DOHH2 (cell line): ENCODE data around the gene RASAL2.

Experiments used
- H3F3A ChIP-seq: fragments of 200-600 bp; sonication (generic), shearing (Covaris generic); 2 replicates; pipeline ENCODE4 v1.6.0; 2016; ENCODE audit warnings: antibody characterized with exemption, mild to moderate bottlenecking; ENCODE audit not compliant: control insufficient read depth, insufficient read depth
- H3K27ac ChIP-seq: fragments of 200-600 bp; sonication (generic); 2 replicates; pipeline ENCODE4 v1.5.1; 2014; ENCODE audit warnings: low read depth, mild to moderate bottlenecking, low read length, moderate library complexity
- H3K27me3 ChIP-seq: fragments of 200-600 bp; sonication (generic); 2 replicates; pipeline ENCODE4 v1.6.1; 2014; ENCODE audit warnings: mild to moderate bottlenecking, low read length, mixed read lengths; ENCODE audit not compliant: control insufficient read depth
- H3K36me3 ChIP-seq: fragments of 200-600 bp; sonication (generic); 2 replicates; pipeline ENCODE4 v1.6.1; 2014; ENCODE audit warnings: mild to moderate bottlenecking, low read length, moderate library complexity, mixed read lengths; ENCODE audit not compliant: control insufficient read depth
- H3K4me1 ChIP-seq: fragments of 200-600 bp; sonication (generic); 2 replicates; pipeline ENCODE4 v1.6.1; 2014; ENCODE audit warnings: mild to moderate bottlenecking, low read length, mixed read lengths; ENCODE audit not compliant: control insufficient read depth
- H3K4me2 ChIP-seq: fragments of 200-600 bp; sonication (generic); 2 replicates; pipeline ENCODE4 v1.6.0; 2014; ENCODE audit warnings: mild to moderate bottlenecking, low read length, moderate library complexity
- H3K4me3 ChIP-seq: fragments of 200-600 bp; sonication (generic); 2 replicates; pipeline ENCODE4 v1.5.1; 2014; ENCODE audit warnings: mild to moderate bottlenecking, low read length, mixed read lengths
- H3K79me2 ChIP-seq: fragments of 200-600 bp; sonication (generic); 2 replicates; pipeline ENCODE4 v1.6.1; 2014; ENCODE audit warnings: mild to moderate bottlenecking, low read length, mixed read lengths; ENCODE audit not compliant: control insufficient read depth
- H3K9me2 ChIP-seq: fragments of 200-600 bp; sonication (generic); replicated peaks from 2 replicates; pipeline ENCODE4 v1.6.1; 2014; ENCODE audit warnings: mild to moderate bottlenecking, low read length, mixed read lengths; ENCODE audit not compliant: control insufficient read depth
- H3K9me3 ChIP-seq: fragments of 200-600 bp; sonication (generic); 2 replicates; pipeline ENCODE4 v1.6.1; 2014; ENCODE audit warnings: antibody characterized with exemption, low read length, mixed read lengths; ENCODE audit not compliant: control insufficient read depth, insufficient read depth
- H4K20me1 ChIP-seq: fragments of 200-600 bp; sonication (generic); 2 replicates; pipeline ENCODE4 v1.6.0; 2014; ENCODE audit warnings: low read depth, mild to moderate bottlenecking, antibody characterized with exemption, low read length, moderate library complexity; ENCODE audit not compliant: control insufficient read depth, insufficient read depth
- CTCF ChIP-seq: fragments of 200-600 bp; sonication (generic); IDR thresholded peaks from one replicate; pipeline ENCODE4 v1.5.1; 2014; ENCODE audit warnings: antibody characterized with exemption, mild to moderate bottlenecking, low read depth, low read length; ENCODE audit not compliant: poor library complexity, severe bottlenecking
- EZH2phosphoT487 ChIP-seq: fragments of 200-600 bp; sonication (generic); IDR thresholded peaks from 2 replicates; pipeline ENCODE4 v1.6.1; 2017; ENCODE audit warnings: borderline replicate concordance, mild to moderate bottlenecking, antibody characterized with exemption, low read length, moderate library complexity, mixed read lengths

RASAL2 gene

GRCh38 chr1:178273707-178274410 lies 180.0 kb downstream of the RASAL2 start:
- Histone ChIP-seq H3K27ac (no peak overlapping the region), H3K9me3 (no peaks in the 10 kb centered on the region), H3K4me2 (no peak overlapping the region), H3K27me3 (no peaks in the 10 kb centered on the region; the same call in 1 of the 2 replicates), H4K20me1 (no peaks in the 10 kb centered on the region), H3F3A (no peaks in the 10 kb centered on the region), H3K4me1 (no peaks in the 10 kb centered on the region), H3K79me2 (no peaks in the 10 kb centered on the region), H3K4me3 (no peak overlapping the region), H3K9me2 (no peaks in the 10 kb centered on the region), H3K36me3 (no peaks in the 10 kb centered on the region)
- TF ChIP-seq CTCF (no peak), EZH2phosphoT487 (no peak)

GRCh38 chr1:178275049-178275448 lies 181.1 kb downstream of the RASAL2 start:
- no peaks in the 10 kb centered on the region for H3K36me3 ChIP-seq
- no peaks in the 10 kb centered on the region for H3K79me2 ChIP-seq
- H3K9me3 ChIP-seq = no peaks in the 10 kb centered on the region
- H3K4me3 ChIP-seq = no peak overlapping the region
- no peaks in the 10 kb centered on the region for H3F3A ChIP-seq
- H3K27ac ChIP-seq = no peak overlapping the region
- H3K9me2 ChIP-seq = no peaks in the 10 kb centered on the region
- TF ChIP-seq EZH2phosphoT487 (no peak), CTCF (no peak)
- no peaks in the 10 kb centered on the region for H3K4me1 ChIP-seq
- H4K20me1 ChIP-seq = no peaks in the 10 kb centered on the region
- H3K4me2 ChIP-seq = no peak overlapping the region
- no peaks in the 10 kb centered on the region; the same call in 1 of the 2 replicates for H3K27me3 ChIP-seq

- Histone ChIP-seq H3K36me3 (no peaks in the 10 kb centered on the region), H3K27me3 (no peaks in the 10 kb centered on the region; the same call in 1 of the 2 replicates), H3K9me2 (no peaks in the 10 kb centered on the region), H3K4me2 (no peak overlapping the region), H3K27ac (no peak overlapping the region), H3K9me3 (no peaks in the 10 kb centered on the region), H3K79me2 (no peaks in the 10 kb centered on the region), H3K4me3 (no peak overlapping the region), H4K20me1 (no peaks in the 10 kb centered on the region), H3F3A (no peaks in the 10 kb centered on the region), H3K4me1 (no peaks in the 10 kb centered on the region)
- TF ChIP-seq EZH2phosphoT487 (no peak), CTCF (no peak)
These were observed 181.6 kb downstream of the RASAL2 start for GRCh38 chr1:178275553-178275952.
